HG03575 (cell line): ENCODE results near the gene NAT8.
"Not testable (repeated sequence)": the region's sequence is repeated elsewhere in the genome, so short reads cannot be mapped to it uniquely, and the experiment has no call there.

Experiments used
- ATAC-seq: cut with Tn5 transposase; IDR thresholded peaks from one replicate; pipeline ENCODE4 v1.9.1; 2021; ENCODE audit not compliant: unreplicated experiment, insufficient number of reproducible peaks, low FRiP score; ENCODE audit errors: extremely low read depth

The NAT8 gene

GRCh38 chr2:73640946-73641766 is 1.1 kb downstream of the NAT8 start:
- no peak for ATAC-seq

- ATAC-seq, result no peak
Observed at GRCh38 chr2:73640511-73640911, 1.7 kb downstream of the NAT8 start.

- ATAC-seq, result no peak
Observed at GRCh38 chr2:73638429-73638828, 3.8 kb downstream of the NAT8 start.

DNA sequence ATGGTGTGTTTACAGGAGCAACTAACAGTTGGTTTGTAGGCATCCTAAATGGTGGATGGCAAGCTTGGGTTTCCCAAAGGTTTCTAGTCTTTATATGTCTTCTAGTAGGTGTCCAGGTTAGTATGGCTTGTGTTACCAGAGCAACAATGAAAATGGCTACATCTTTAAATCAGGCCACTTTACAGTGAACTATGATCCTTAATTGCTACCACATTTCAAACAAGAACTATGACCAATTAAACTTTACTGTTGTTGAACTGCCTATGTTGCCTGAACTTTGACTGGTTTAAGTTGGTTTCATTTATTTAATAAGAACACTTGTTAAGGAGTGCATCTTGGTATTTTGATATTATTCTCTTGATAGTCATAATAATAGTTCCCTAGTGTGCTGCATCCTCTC is 5.2 kb downstream of the NAT8 start:
- not testable (repeated sequence) for ATAC-seq

DNA sequence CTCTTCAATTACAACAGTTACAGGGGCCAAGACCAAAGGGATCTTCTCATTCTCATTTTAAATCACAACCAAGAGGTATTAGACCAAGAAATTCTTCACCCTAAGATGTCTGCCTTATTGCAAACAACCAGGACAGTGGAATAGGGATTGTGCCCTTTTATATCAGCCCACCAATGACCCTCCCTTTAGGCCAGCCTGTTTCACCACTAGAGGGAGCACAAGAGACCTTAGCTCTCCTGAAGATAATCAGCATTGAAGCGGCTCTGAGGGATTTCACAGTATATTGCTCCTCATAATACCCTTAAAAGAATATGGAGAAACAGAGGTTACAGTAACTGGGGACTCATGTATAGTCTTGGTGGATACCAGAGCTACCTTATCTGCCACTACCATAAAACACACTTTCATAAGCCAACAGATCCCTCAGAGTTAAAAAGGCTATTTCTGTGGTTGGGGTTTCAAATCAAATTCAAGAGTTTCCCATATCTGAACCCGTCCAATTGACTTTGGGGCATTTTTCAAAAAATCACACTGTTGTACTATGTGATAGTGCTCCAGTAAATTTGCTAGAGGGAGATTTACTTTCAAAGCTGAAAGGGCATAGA is 11.5 kb downstream of the NAT8 start:
- not testable (repeated sequence) for ATAC-seq

- not testable (repeated sequence) for ATAC-seq
Observed at GRCh38 chr2:73628493-73628892, 13.7 kb downstream of the NAT8 start.

GRCh38 chr2:73626237-73626636 is 16.0 kb downstream of the NAT8 start:
- ATAC-seq, result not testable (repeated sequence)

DNA sequence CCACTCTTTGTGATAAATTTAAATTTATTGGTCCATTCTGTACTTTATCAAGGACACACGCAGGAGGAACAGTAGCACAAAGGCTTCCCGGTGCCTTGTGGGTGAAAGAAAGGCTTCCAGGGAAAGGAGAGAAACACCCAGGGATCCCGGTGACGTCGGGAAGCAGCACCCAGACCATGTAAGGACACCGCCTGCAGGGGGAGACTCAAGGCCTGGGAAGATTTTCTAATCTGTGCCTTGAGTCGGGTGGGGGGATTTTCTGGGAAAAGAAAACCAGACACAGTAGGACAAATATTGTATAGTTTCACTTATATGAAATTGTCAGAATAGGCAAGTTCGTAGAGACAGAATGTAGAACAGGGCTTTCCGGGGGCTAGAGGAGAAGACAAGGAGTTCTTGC is 17.6 kb downstream of the NAT8 start:
- ATAC-seq, result not testable (repeated sequence)

GRCh38 chr2:73624036-73624435 is 18.2 kb downstream of the NAT8 start:
- ATAC-seq, result not testable (repeated sequence)

- not testable (repeated sequence) for ATAC-seq
Observed at GRCh38 chr2:73619925-73620324, 22.3 kb downstream of the NAT8 start.

DNA sequence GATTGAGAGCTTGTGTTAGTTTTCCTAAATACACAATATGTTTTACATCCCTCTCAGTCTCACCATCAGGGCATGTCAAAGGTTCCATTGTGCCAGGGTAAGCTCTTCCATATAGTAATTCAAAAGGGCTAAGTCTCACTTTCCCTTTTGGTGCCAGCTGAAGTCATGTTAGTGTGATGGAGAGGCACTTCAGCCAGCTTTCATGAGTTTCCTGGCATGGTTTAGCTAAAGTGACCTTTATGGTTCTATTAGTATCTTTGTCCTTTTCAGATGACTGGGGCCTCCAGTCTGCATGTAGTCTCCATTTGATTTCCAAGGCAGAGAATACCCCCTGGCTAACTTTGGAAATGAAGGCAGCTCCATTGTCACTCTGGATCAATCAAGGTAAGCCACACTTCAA is 27.2 kb downstream of the NAT8 start:
- ATAC-seq, result no peak

- ATAC-seq, result no peak
Observed at GRCh38 chr2:73614105-73614504, 28.1 kb downstream of the NAT8 start.

- no peak for ATAC-seq
Observed at GRCh38 chr2:73611867-73612266, 30.4 kb downstream of the NAT8 start.

GRCh38 chr2:73611193-73611592 is 31.0 kb downstream of the NAT8 start:
- no peak for ATAC-seq

- ATAC-seq, result no peak
Observed at GRCh38 chr2:73610111-73610510, 32.1 kb downstream of the NAT8 start.

DNA sequence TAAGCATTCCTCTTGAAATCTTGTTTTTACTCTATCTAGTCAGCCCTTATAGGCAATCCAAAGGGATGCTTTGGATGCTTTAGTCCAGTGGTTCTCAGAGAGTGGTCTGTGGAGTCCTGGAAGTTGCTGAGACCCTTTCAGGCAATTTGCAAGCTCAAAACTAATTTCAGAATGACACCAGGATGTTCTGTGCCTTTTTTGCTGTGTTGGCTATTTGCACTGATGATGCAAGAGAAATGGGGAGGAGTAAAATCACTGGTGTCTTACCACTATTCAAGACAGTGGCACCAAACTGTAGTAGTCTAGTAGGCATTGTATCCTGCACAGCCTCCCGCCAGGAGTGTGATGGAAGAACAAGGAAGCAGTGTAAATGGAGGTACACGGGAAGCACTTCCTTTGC is 37.6 kb downstream of the NAT8 start:
- not testable (repeated sequence) for ATAC-seq

GRCh38 chr2:73603099-73603588 is 39.1 kb downstream of the NAT8 start:
- ATAC-seq, result not testable (repeated sequence)

- no peak for ATAC-seq
Observed at GRCh38 chr2:73601780-73602179, 40.4 kb downstream of the NAT8 start.

GRCh38 chr2:73594251-73594650 is 48.0 kb downstream of the NAT8 start:
- ATAC-seq, result no peak

DNA sequence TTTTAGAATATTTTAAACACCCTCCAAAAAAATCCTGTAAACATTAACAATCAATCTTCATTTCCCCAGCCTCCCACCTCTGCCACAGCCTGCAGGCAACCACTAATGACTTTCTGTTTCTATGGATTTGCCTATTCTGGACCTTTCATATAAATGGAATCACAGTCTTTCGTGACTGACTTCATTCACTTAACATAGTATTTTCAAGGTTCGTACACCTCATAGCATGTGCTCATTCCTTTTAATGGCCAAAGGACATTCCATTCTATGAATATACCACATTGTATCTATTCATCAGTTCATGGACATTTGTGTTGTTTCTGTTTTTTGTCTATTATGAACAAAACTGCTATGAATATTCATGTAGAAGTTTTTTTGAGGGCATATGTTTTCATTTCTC is 48.5 kb downstream of the NAT8 start:
- no peak for ATAC-seq
